ENCODE data around the gene NANP. TPM values are rescaled to one million over a fixed set of nuclear protein-coding genes. Genes with fewer than 3 reads are reported as not detected.

Gene NANP
- total RNA-seq, 1 donor from 2014 or later, result 6.6 TPM

GRCh38 chr20:25573288-25574251 lies 50.2 kb downstream of the NANP start:
- intact Hi-C loops (cut with micrococcal nuclease), result loop anchor here (10.0 kb wide), 1 partner anchor 79 kb away; no protein-coding TSS in a partner anchor

DNA sequence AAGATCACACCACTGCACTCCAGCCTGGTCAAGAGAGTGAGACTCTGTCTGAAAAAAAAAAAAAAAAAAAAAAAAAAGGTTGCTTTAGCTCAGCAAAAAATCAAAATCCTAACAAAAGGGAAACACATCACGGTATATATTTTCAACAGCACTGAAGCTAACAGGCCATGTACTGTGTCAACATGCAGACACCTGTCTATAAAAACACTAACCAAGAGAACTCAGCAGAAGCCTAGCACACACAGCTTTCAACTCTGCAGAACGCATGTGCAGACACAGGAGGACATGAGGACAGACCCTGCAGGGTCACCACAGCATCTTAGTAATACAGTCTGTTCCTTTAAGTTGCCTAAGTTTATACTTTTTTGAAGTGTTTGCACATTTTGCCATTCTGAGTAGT lies 52.0 kb downstream of the NANP start:
- intact Hi-C loops (cut with micrococcal nuclease), result loop anchor here (10.0 kb wide), 1 partner anchor 77 kb away; no protein-coding TSS in a partner anchor

- intact Hi-C loops (cut with micrococcal nuclease), result loop anchor here (10.0 kb wide), 1 partner anchor 76 kb away; no protein-coding TSS in a partner anchor
Measured at GRCh38 chr20:25571240-25571639, 52.6 kb downstream of the NANP start.

DNA sequence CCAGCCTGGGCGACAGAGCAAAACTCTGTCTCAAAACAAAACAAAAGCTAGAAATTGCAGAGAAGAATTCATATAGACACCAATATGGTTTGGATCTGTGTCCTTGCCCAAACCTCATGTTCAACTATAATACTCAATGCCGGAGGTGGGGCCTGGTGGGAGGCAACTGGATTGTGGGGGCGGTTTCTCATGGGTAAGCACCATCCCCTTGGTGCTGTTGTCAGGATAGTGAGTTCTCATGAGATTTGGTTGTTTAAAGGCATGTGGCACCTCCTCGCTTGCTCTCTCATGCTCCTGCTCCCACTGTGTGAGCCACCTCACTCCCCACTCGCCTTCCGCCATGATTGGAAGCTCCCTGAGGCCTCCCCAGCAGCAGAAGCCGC lies 53.7 kb downstream of the NANP start:
- intact Hi-C loops (cut with micrococcal nuclease), result loop anchor here (10.0 kb wide), 1 partner anchor 75 kb away; no protein-coding TSS in a partner anchor

DNA sequence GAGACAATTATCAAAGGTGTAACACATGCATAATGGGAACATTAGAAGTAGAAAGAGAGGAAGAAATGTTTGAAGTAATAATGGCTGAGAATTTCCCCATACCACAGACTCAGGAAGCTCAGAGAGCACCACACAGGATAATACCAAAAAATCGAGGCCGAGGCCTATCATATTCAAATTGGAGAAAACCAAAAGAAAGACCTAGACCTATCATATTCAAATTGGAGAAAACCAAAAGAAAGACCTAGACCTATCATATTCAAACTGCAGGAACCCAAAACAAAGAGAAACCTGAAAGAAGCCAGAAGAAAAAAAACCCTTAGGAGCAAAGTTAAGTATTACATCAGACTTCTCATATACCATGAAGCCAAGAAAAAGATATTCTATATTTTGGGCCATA lies 56.5 kb downstream of the NANP start:
- intact Hi-C loops (cut with micrococcal nuclease), result no loop called here

DNA sequence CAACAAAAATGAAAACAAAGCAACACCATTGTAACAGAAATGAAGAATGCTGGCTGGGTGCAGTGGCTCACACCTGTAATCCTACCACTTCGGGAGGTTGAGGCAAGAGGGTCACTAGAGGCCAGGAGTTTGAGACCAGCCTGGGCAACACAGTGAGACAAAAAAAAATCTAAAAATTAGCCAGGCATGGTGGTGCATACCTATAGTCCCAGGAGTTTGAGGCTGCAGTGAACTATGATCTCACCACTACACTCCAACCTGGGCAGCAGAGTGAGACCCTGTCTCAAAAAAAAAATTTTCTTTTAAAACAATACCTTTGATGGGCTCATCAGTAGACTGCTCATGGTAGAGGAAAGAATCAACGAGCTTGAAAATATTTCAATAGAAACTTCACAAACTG lies 57.0 kb downstream of the NANP start:
- intact Hi-C loops (cut with micrococcal nuclease), result no loop called here

DNA sequence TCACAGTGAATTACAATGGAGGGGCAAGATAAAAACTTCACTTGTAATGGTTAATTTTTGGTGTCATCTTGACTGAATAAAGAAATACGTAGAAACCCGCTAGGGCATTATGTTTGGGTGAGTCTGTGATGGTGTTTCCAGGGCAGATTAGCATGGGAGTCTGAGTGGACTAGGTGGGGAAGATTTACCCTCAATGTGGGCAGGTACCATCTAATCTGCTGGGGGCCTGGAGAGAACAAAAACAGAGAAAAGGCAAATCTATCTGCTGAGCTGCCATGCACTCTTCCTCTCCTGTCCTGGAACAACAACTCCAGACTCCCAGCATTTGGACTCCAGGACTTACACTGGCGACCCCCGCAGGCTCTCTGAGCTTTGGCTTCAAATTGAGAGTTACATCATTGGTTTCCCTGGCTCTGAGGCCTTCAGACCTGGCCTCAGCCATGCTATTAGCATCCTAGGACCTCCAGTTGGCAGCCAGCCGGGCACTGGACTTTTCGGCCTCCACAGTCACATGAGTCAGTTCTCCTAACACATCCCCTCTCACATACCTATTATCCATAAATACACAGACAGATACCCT lies 58.1 kb downstream of the NANP start:
- intact Hi-C loops (cut with micrococcal nuclease), result no loop called here

- intact Hi-C loops (cut with micrococcal nuclease), result no loop called here
Measured at GRCh38 chr20:25563876-25564275, 59.9 kb downstream of the NANP start.

DNA sequence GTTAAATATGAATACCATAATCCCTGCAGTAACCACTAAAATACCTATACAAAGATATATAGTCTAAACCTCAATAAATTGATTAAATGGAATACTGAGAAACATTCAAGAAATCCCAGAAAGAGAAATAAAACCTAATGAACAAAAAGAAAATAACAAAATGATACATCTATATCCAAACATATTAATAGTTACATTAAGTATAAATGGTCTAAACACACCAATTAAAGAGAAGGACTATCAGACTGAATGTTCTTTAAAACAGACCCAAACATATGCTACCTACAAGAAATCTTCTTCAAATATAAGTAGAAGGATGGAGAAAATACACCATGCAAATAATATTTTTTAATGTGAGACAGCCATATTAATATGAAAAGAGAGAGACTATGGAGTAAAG lies 60.5 kb downstream of the NANP start:
- intact Hi-C loops (cut with micrococcal nuclease), result no loop called here

Other genes with a start within 250 kb of the NANP start
- 28.4 and 30.5 TPM in 2 replicates for gene ABHD12, start 233.2 kb downstream of the NANP start, total RNA-seq
- 31.3 and 33.8 TPM in 2 replicates for gene GINS1, start 216.3 kb downstream of the NANP start, total RNA-seq
- 3.4 and 5.2 TPM in 2 replicates for gene NINL, start 38.5 kb downstream of the NANP start, total RNA-seq
- gene ZNF337, start 72.8 kb upstream of the NANP start, total RNA-seq, result 16.0 and 16.7 TPM in 2 replicates

All from T-helper 2 cell treated with Interferon-gamma antibody and Interleukin-4, amounts not matched to agents 100 ng/mL and 5 ng/mL, for 36 hours (primary cell).